Esophagus (tissue), 2 donors: ENCODE measurements around the gene ZNF639. TPM values are rescaled to one million over a fixed set of nuclear protein-coding genes. Genes with fewer than 3 reads are reported as not detected.
"Not testable (repeated sequence)": the region's sequence is repeated elsewhere in the genome, so short reads cannot be mapped to it uniquely, and the experiment has no call there.

Experiments used
- H3K27ac ChIP-seq, 2 donors: one replicate each; pipeline ENCODE4 v1.5.1; 2013; ENCODE audit warnings: low read depth in 2 of 2, mild to moderate bottlenecking in 2 of 2, inconsistent platforms in 1 of 2, low read length in 1 of 2, moderate library complexity in 1 of 2
- H3K27me3 ChIP-seq, 2 donors: one replicate each; pipeline ENCODE4 v1.6.1; 2013; ENCODE audit warnings: low read length in 2 of 2, control low read depth in 1 of 2, mild to moderate bottlenecking in 1 of 2; ENCODE audit not compliant: insufficient read depth in 2 of 2, control insufficient read depth in 1 of 2
- H3K36me3 ChIP-seq, 2 donors: one replicate each; pipeline ENCODE4 v1.6.1; 2013; ENCODE audit warnings: low read length in 1 of 2; ENCODE audit not compliant: control insufficient read depth in 2 of 2, insufficient read depth in 2 of 2
- H3K4me1 ChIP-seq, 2 donors: one replicate each; pipeline ENCODE4 v1.6.1; 2013; ENCODE audit warnings: low read length in 1 of 2; ENCODE audit not compliant: control insufficient read depth in 2 of 2, insufficient read depth in 2 of 2
- H3K4me3 ChIP-seq, 2 donors: one replicate each; pipeline ENCODE4 v1.5.1; 2013; ENCODE audit warnings: low read length in 2 of 2, mild to moderate bottlenecking in 2 of 2, low read depth in 1 of 2, moderate library complexity in 1 of 2
- H3K9me3 ChIP-seq, 2 donors: one replicate each; pipeline ENCODE4 v1.6.1; 2013; ENCODE audit warnings: mild to moderate bottlenecking in 2 of 2, low read depth in 1 of 2, low read length in 1 of 2, moderate library complexity in 1 of 2; ENCODE audit not compliant: control insufficient read depth in 2 of 2, insufficient read depth in 1 of 2
- WGBS, 2 donors: extraction: QIAGEN DNeasy Blood & Tissue Kit; methylation state at CpG; one replicate each; pipeline ENCODE4 v1.1.7; 2013; 5-methylcytosine and 5-hydroxymethylcytosine counted together
- polyA plus RNA-seq, 2 donors: library from polyadenylated mRNA; stranded (reverse); fragments of 200-250 nt; gene quantifications; one replicate each; pipeline ENCODE4 v1.2.3, GENCODE V29; 2013
- donor health status: healthy with polysubstance abuse.
- donor health status: Bipolar disorder and iron deficiency.

The ZNF639 gene
- 10 to 100 TPM in 1 of 2 donors, 1 to 10 TPM in 1; 9.2 to 14.4 TPM for polyA plus RNA-seq

- no peaks in the 10 kb centered on the region for H3K27me3 ChIP-seq
- H3K9me3 ChIP-seq: no peaks in the 10 kb centered on the region
- H3K36me3 ChIP-seq: no peaks in the 10 kb centered on the region
- 1% methylated on average over 51 to 75 of the region's 75 CpGs for WGBS, 2 donors
- peak within 1 kb of the TSS; percentile 77 to 96 for H3K4me3 ChIP-seq
- H3K27ac ChIP-seq: peak within 1 kb of the TSS; percentile 94 to 95
- H3K4me1 ChIP-seq: peaks cover 0 to 3% of the 10 kb centered on the region in 2 donors
Observed at GRCh38 chr3:179322286-179323196, at the start of gene ZNF639. Gene ZNF639, plus strand, starts transcription at chr3:179323031. Its CDS starts 5,263 bp downstream, at chr3:179328294.

- not testable (repeated sequence) for H3K4me3 ChIP-seq, H3K36me3 ChIP-seq, H3K9me3 ChIP-seq, H3K27me3 ChIP-seq, H3K27ac ChIP-seq, H3K4me1 ChIP-seq
- 93 to 98% methylated on average over 2 of the region's 2 CpGs for WGBS, 2 donors
Observed at GRCh38 chr3:179274434-179274833, 48.4 kb upstream of the ZNF639 start.

- Histone ChIP-seq H3K4me3 (no peak overlapping the region), H3K27me3 (no peaks in the 10 kb centered on the region), H3K27ac (no peak overlapping the region), H3K9me3 (no peaks in the 10 kb centered on the region), H3K4me1 (no peaks in the 10 kb centered on the region), H3K36me3 (no peaks in the 10 kb centered on the region)
- 66 to 70% methylated on average over 3 of the region's 3 CpGs for WGBS, 2 donors
Observed at GRCh38 chr3:179276001-179276400, 46.8 kb upstream of the ZNF639 start.

- Histone ChIP-seq H3K4me1 (no peaks in the 10 kb centered on the region), H3K4me3 (no peak overlapping the region), H3K9me3 (no peaks in the 10 kb centered on the region), H3K36me3 (no peaks in the 10 kb centered on the region), H3K27me3 (no peaks in the 10 kb centered on the region), H3K27ac (no peak overlapping the region)
- WGBS, 2 donors: 89 to 90% methylated on average over 3 of the region's 3 CpGs
Observed at GRCh38 chr3:179276743-179277142, 46.1 kb upstream of the ZNF639 start.

GRCh38 chr3:179278151-179278550 is 44.7 kb upstream of the ZNF639 start:
- H3K27ac ChIP-seq: no peak overlapping the region
- H3K27me3 ChIP-seq: no peaks in the 10 kb centered on the region
- no peaks in the 10 kb centered on the region for H3K4me1 ChIP-seq
- no peaks in the 10 kb centered on the region for H3K9me3 ChIP-seq
- no peak overlapping the region for H3K4me3 ChIP-seq
- no peaks in the 10 kb centered on the region for H3K36me3 ChIP-seq
- whole genome bisulfite sequencing, 2 donors: 95 to 97% methylated on average over 1 of the region's 1 CpG

GRCh38 chr3:179278932-179279693 is 43.7 kb upstream of the ZNF639 start:
- Histone ChIP-seq H3K4me1 (no peaks in the 10 kb centered on the region), H3K9me3 (no peaks in the 10 kb centered on the region), H3K27me3 (no peaks in the 10 kb centered on the region), H3K4me3 (no peak overlapping the region), H3K27ac (no peak overlapping the region), H3K36me3 (no peaks in the 10 kb centered on the region)
- WGBS, 2 donors: 66 to 68% methylated on average over 4 of the region's 4 CpGs

- Histone ChIP-seq H3K4me1 (no peaks in the 10 kb centered on the region), H3K36me3 (no peaks in the 10 kb centered on the region), H3K27ac (no peak overlapping the region), H3K27me3 (no peaks in the 10 kb centered on the region), H3K9me3 (no peaks in the 10 kb centered on the region), H3K4me3 (no peak overlapping the region)
- 87 to 91% methylated on average over 1 of the region's 1 CpG for WGBS, 2 donors
Observed at GRCh38 chr3:179279837-179280236, 43.0 kb upstream of the ZNF639 start.

- H3K27ac ChIP-seq: no peak overlapping the region
- H3K4me1 ChIP-seq: no peaks in the 10 kb centered on the region
- H3K36me3 ChIP-seq: no peaks in the 10 kb centered on the region
- H3K27me3 ChIP-seq: no peaks in the 10 kb centered on the region
- no peak overlapping the region for H3K4me3 ChIP-seq
- 73 to 77% methylated on average over 3 of the region's 3 CpGs for WGBS, 2 donors
- H3K9me3 ChIP-seq: no peaks in the 10 kb centered on the region
Observed at GRCh38 chr3:179281825-179282224, 41.0 kb upstream of the ZNF639 start.

- H3K9me3 ChIP-seq: no peaks in the 10 kb centered on the region
- H3K27me3 ChIP-seq: no peaks in the 10 kb centered on the region
- H3K36me3 ChIP-seq: no peaks in the 10 kb centered on the region
- H3K4me3 ChIP-seq: no peak overlapping the region
- 92 to 93% methylated on average over 6 of the region's 6 CpGs for WGBS, 2 donors
- no peak overlapping the region for H3K27ac ChIP-seq
- H3K4me1 ChIP-seq: no peaks in the 10 kb centered on the region
Observed at GRCh38 chr3:179286331-179286730, 36.5 kb upstream of the ZNF639 start.
